ENCODE data around the gene BAIAP2L1.

Gene BAIAP2L1

GRCh38 chr7:98278408-98278807 is 122.5 kb downstream of the BAIAP2L1 start:
- TF ChIP-seq GATA2 (IDR thresholded peaks at IDR 0.05; ENCODE audit: low read depth, low read length) = no peak
- no peak for TF ChIP-seq GATA3 (IDR thresholded peaks at IDR 0.05; ENCODE audit: low read depth, low read length)

GRCh38 chr7:98276241-98276761 is 124.6 kb downstream of the BAIAP2L1 start:
- TF ChIP-seq GATA3 (IDR thresholded peaks at IDR 0.05; ENCODE audit: low read depth, low read length) = no peak
- no peak for TF ChIP-seq GATA2 (IDR thresholded peaks at IDR 0.05; ENCODE audit: low read depth, low read length)

GRCh38 chr7:98267303-98267702 is 133.6 kb downstream of the BAIAP2L1 start:
- TF ChIP-seq GATA2 (IDR thresholded peaks at IDR 0.05; ENCODE audit: low read depth, low read length) = no peak
- no peak for TF ChIP-seq GATA3 (IDR thresholded peaks at IDR 0.05; ENCODE audit: low read depth, low read length)

GRCh38 chr7:98266840-98267239 is 134.1 kb downstream of the BAIAP2L1 start:
- TF ChIP-seq GATA3 (IDR thresholded peaks at IDR 0.05; ENCODE audit: low read depth, low read length) (no peak), GATA2 (IDR thresholded peaks at IDR 0.05; ENCODE audit: low read depth, low read length) (no peak)

- TF ChIP-seq GATA2 (IDR thresholded peaks at IDR 0.05; ENCODE audit: low read depth, low read length) (no peak), GATA3 (IDR thresholded peaks at IDR 0.05; ENCODE audit: low read depth, low read length) (no peak)
Measured at GRCh38 chr7:98265841-98266271, 135.0 kb downstream of the BAIAP2L1 start.

GRCh38 chr7:98257701-98258100 is 143.2 kb downstream of the BAIAP2L1 start:
- no peak for TF ChIP-seq GATA3 (IDR thresholded peaks at IDR 0.05; ENCODE audit: low read depth, low read length)
- TF ChIP-seq GATA2 (IDR thresholded peaks at IDR 0.05; ENCODE audit: low read depth, low read length) = no peak

- TF ChIP-seq GATA2 (IDR thresholded peaks at IDR 0.05; ENCODE audit: low read depth, low read length) = no peak
Measured at GRCh38 chr7:98256431-98256830, 144.5 kb downstream of the BAIAP2L1 start.

GRCh38 chr7:98254951-98255610 is 145.8 kb downstream of the BAIAP2L1 start:
- TF ChIP-seq GATA3 (IDR thresholded peaks at IDR 0.05; ENCODE audit: low read depth, low read length) = no peak
- no peak for TF ChIP-seq GATA2 (IDR thresholded peaks at IDR 0.05; ENCODE audit: low read depth, low read length)

GRCh38 chr7:98254516-98254915 is 146.4 kb downstream of the BAIAP2L1 start:
- no peak for TF ChIP-seq GATA3 (IDR thresholded peaks at IDR 0.05; ENCODE audit: low read depth, low read length)
- no peak for TF ChIP-seq GATA2 (IDR thresholded peaks at IDR 0.05; ENCODE audit: low read depth, low read length)

- TF ChIP-seq GATA2 (IDR thresholded peaks at IDR 0.05; ENCODE audit: low read depth, low read length) (no peak), GATA3 (IDR thresholded peaks at IDR 0.05; ENCODE audit: low read depth, low read length) (no peak)
Measured at GRCh38 chr7:98252425-98253054, 148.3 kb downstream of the BAIAP2L1 start.

- TF ChIP-seq GATA3 (IDR thresholded peaks at IDR 0.05; ENCODE audit: low read depth, low read length) (no peak), GATA2 (IDR thresholded peaks at IDR 0.05; ENCODE audit: low read depth, low read length) (no peak)
Measured at GRCh38 chr7:98251601-98252424, 149.1 kb downstream of the BAIAP2L1 start, which contains the start of gene TECPR1. TSS of gene TECPR1 (minus strand) at chr7:98252232. CDS start at chr7:98246146, 6,086 bp downstream.

GRCh38 chr7:98251231-98251600 is 149.7 kb downstream of the BAIAP2L1 start:
- no peak for TF ChIP-seq GATA2 (IDR thresholded peaks at IDR 0.05; ENCODE audit: low read depth, low read length)
- no peak for TF ChIP-seq GATA3 (IDR thresholded peaks at IDR 0.05; ENCODE audit: low read depth, low read length)

- TF ChIP-seq GATA2 (IDR thresholded peaks at IDR 0.05; ENCODE audit: low read depth, low read length) = no peak
- TF ChIP-seq GATA3 (IDR thresholded peaks at IDR 0.05; ENCODE audit: low read depth, low read length) = no peak
Measured at GRCh38 chr7:98250789-98251188, 150.1 kb downstream of the BAIAP2L1 start.

- TF ChIP-seq GATA2 (IDR thresholded peaks at IDR 0.05; ENCODE audit: low read depth, low read length) = no peak
- no peak for TF ChIP-seq GATA3 (IDR thresholded peaks at IDR 0.05; ENCODE audit: low read depth, low read length)
Measured at GRCh38 chr7:98249106-98249505, 151.8 kb downstream of the BAIAP2L1 start.
